ENCODE results near the gene NGRN.
A peak's percentile ranks its signal among the peaks of the same experiment; 100 is the strongest.

The NGRN gene

DNA sequence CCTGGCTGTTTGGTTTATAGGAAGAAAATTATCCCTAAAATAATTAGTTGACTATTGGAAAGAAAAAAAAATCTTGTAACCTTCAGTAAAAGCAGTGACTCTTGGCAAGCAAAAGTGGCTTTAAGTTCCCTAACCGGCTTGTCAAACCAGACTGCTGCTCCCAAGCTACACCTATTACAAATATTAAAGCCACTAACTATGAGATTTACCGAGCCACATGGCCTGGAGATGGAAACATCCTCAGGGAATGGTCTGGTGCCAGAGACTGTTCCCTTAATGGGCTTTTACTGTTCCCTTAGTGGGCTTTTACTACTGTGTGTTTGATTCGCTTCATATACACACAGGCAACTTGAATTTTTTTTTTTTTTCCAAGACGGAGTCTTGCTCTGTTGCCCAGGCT, 50.7 kb downstream of the NGRN start:
- Mint-ChIP-seq H3K36me3 (no peaks in the 10 kb centered on the region), H3K9me3 (no peaks in the 10 kb centered on the region), H3K4me1 (peaks cover 8% of the 10 kb centered on the region), H3K27ac (no peak overlapping the region), H3K4me3 (no peak overlapping the region)
- ATAC-seq (no peak), DNase-seq (ENCODE audit: low spot score in 2 of 2) (no peak)

DNA sequence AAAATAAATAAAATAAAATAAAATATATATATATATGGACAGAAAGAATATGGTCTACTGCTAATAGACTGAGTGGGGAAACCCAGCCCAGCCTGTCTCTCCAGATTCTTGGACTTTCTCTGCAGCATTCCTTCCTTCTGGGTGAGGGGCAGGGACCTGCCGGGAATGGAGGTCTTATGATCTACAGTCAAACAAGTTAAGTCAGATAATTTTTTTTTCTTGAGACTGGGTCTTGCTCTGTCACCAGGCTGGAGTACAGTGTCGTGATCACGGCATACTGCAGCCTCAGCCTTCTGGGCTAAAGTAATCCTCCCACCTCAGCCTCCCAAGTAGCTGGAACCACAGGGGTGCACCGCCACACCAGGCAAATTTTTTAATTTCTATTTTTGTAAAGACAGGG, 53.1 kb downstream of the NGRN start:
- H3K36me3 Mint-ChIP-seq: no peaks in the 10 kb centered on the region
- no peak overlapping the region for H3K4me3 Mint-ChIP-seq

DNA sequence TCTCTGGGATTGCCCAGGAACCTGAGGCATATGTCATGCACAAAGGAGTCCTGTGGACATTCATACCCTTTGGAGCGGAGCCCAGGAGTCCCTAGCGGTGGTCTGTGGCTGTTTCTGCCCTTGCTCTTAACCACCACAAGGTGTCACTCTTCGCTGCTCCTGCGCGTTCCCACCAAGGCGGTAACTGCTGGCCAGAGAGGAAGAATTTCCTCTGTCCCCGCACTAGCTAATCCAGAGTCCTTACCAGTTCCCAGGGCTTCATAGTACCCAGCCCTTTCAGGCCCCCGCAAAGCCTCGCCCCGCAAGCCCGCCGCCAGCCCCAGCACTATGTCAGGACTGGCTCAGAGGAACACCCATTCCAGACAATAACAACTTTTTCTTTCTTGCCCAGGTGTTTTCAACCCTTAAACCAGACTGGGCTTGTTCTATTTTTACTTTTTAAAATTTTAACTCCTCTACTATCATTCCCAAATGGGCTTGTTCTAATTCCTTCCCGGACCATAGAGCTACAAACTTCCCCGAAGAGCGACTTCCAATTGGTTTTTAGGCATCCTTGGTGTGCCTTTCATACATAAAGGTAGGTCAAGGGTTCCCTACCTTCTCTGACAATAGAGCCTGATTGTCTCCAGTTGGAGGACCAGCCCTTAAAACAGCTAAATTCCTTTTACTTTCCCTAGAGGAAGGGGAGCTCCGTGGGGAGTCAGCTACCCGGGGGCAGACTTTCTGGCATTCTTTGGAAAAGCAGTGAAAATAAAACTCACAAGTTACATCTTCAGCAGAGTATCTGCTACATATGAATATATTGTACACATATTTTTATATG, 54.8 kb downstream of the NGRN start:
- peak; percentile 47 to 79 for DNase-seq (ENCODE audit: low spot score in 2 of 2)
- Mint-ChIP-seq H3K9me3 (no peaks in the 10 kb centered on the region), H3K4me1 (peaks cover 8% of the 10 kb centered on the region), H3K4me3 (peak overlapping the region; percentile 23), H3K36me3 (no peaks in the 10 kb centered on the region), H3K27ac (peak overlapping the region; percentile 44)
- ATAC-seq: peak; percentile 98

More for the DNA sequence above, 53.1 kb downstream of the NGRN start:
- peaks cover 8% of the 10 kb centered on the region for H3K4me1 Mint-ChIP-seq
- DNase-seq (ENCODE audit: low spot score in 2 of 2) (no peak), ATAC-seq (no peak)
- no peaks in the 10 kb centered on the region for H3K9me3 Mint-ChIP-seq
- no peak overlapping the region for H3K27ac Mint-ChIP-seq

DNA sequence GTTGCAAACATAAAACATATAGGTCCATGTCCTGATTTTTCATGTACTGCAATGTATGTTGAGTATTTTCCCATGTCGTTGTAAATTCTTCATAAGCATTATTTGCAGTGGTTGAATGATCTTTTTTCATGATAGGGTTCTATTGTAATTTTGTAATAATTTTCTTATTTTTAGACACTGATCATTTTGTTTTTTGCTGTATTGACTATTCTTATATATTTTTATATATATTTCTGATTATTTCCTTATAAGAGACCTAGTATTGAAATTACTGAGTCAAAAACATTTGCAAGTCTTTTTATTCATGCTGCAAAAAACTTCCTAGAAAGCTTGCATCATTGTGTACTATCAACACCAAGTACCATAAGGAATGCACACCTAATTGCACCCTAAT, 55.4 kb downstream of the NGRN start:
- ATAC-seq (no peak), DNase-seq (ENCODE audit: low spot score in 2 of 2) (no peak)
- no peaks in the 10 kb centered on the region for H3K36me3 Mint-ChIP-seq
- H3K4me3 Mint-ChIP-seq: no peak overlapping the region
- H3K27ac Mint-ChIP-seq: peak overlapping the region; percentile 44
- H3K9me3 Mint-ChIP-seq: no peaks in the 10 kb centered on the region
- H3K4me1 Mint-ChIP-seq: peaks cover 8% of the 10 kb centered on the region

Measured in stimulated activated effector memory CD8-positive, alpha-beta T cell treated with anti-CD3 and anti-CD28 coated beads, Interleukin-12 subunit alpha, Interleukin-12 subunit beta, amount 100 ng/mL, for 72 hours (primary cell).